Uterus (tissue), 4 donors: ENCODE measurements around the gene RAB15. TPM values are rescaled to one million over a fixed set of nuclear protein-coding genes. Genes with fewer than 3 reads are reported as not detected.

Experiments used
- DNase-seq, 2 donors: peaks; one replicate each; pipeline ENCODE4 v3.0.0-alpha.2; 2019 to 2020
- H3K27ac ChIP-seq, 2 donors: fragments of 200-600 bp; sonication (generic); 1 replicate in 1 of 2; 2 replicates in 1 of 2; pipeline ENCODE4 v1.5.1; 2016 to 2018
- H3K27me3 ChIP-seq, 2 donors: fragments of 200-600 bp; sonication (generic); one replicate each; pipeline ENCODE4 v1.5.1; 2018 to 2019; ENCODE audit warnings: control low read depth in 1 of 2
- H3K36me3 ChIP-seq, 2 donors: fragments of 200-600 bp; sonication (generic); one replicate each; pipeline ENCODE4 v1.5.1; 2019; ENCODE audit warnings: control low read depth in 1 of 2
- H3K4me1 ChIP-seq, 2 donors: fragments of 200-600 bp; sonication (generic); one replicate each; pipeline ENCODE4 v1.5.1; 2018 to 2019; ENCODE audit warnings: control low read depth in 1 of 2
- H3K4me3 ChIP-seq, 2 donors: fragments of 200-600 bp; sonication (generic); 1 replicate in 1 of 2; 2 replicates in 1 of 2; pipeline ENCODE4 v1.5.1; 2018 to 2019; ENCODE audit warnings: mild to moderate bottlenecking in 1 of 2
- H3K9me3 ChIP-seq, 2 donors: fragments of 200-600 bp; sonication (generic); one replicate each; pipeline ENCODE4 v1.5.1; 2019; ENCODE audit warnings: control low read depth in 1 of 2
- CTCF ChIP-seq, 4 experiments: fragments of 200-600 bp in 2 of 4; fragments of 450-650 bp in 2 of 4; sonication (generic) in 2 of 4; IDR thresholded peaks; one replicate each; pipeline ENCODE4 v1.5.1; 2016 to 2019; ENCODE audit warnings: antibody characterized with exemption in 4 of 4, mild to moderate bottlenecking in 2 of 4, moderate library complexity in 1 of 4
- POLR2A ChIP-seq, 2 donors: fragments of 450-650 bp; IDR thresholded peaks; one replicate each; pipeline ENCODE4 v1.6.1; 2016; ENCODE audit warnings: antibody characterized with exemption in 2 of 2, mild to moderate bottlenecking in 1 of 2, moderate library complexity in 1 of 2
- intact Hi-C: fragments of 100-400 bp; cut with DNase I; formaldehyde crosslinking; loops from one replicate; pipeline ENCODE4 v1.15.1; 2023; ENCODE audit warnings: low total_unique reads
- total RNA-seq, 4 donors: library from RNA; depleted of rRNA in 3 of 4; stranded (reverse); fragments of >200 nt in 3 of 4; gene quantifications; one replicate each; pipeline versions ENCODE4 v1.1.0 to v1.2.4, GENCODE V29; 2014 to 2023
- donor health status: DM: yes; HTN: yes; CAD: no.

RAB15 gene
- total RNA-seq, 4 donors from 2014 or later: 1.0 to 3.8 (median 3.4) TPM; not detected in 1

GRCh38 chr14:64944041-64944440 is 28.1 kb downstream of the RAB15 start:
- H3K27me3 ChIP-seq: no peaks in the 10 kb centered on the region
- H3K27ac ChIP-seq: no peak overlapping the region
- no peaks in the 10 kb centered on the region for H3K9me3 ChIP-seq
- intact Hi-C loops: no loop called here
- TF ChIP-seq POLR2A (IDR thresholded peaks at IDR 0.05): no peak
- TF ChIP-seq CTCF (IDR thresholded peaks at IDR 0.05): no peak
- H3K36me3 ChIP-seq: no peaks in the 10 kb centered on the region
- H3K4me1 ChIP-seq: no peaks in the 10 kb centered on the region
- no peak overlapping the region for H3K4me3 ChIP-seq
- DNase-seq: no peak

- no peak for DNase-seq
- no peak for TF ChIP-seq CTCF (IDR thresholded peaks at IDR 0.05)
- no peak for TF ChIP-seq POLR2A (IDR thresholded peaks at IDR 0.05)
- Histone ChIP-seq H3K27me3 (no peaks in the 10 kb centered on the region), H3K9me3 (no peaks in the 10 kb centered on the region), H3K4me3 (no peak overlapping the region), H3K27ac (no peak overlapping the region), H3K36me3 (no peaks in the 10 kb centered on the region), H3K4me1 (no peaks in the 10 kb centered on the region)
- intact Hi-C loops: no loop called here
Measured at GRCh38 chr14:64943556-64943955, 28.6 kb downstream of the RAB15 start.

DNA sequence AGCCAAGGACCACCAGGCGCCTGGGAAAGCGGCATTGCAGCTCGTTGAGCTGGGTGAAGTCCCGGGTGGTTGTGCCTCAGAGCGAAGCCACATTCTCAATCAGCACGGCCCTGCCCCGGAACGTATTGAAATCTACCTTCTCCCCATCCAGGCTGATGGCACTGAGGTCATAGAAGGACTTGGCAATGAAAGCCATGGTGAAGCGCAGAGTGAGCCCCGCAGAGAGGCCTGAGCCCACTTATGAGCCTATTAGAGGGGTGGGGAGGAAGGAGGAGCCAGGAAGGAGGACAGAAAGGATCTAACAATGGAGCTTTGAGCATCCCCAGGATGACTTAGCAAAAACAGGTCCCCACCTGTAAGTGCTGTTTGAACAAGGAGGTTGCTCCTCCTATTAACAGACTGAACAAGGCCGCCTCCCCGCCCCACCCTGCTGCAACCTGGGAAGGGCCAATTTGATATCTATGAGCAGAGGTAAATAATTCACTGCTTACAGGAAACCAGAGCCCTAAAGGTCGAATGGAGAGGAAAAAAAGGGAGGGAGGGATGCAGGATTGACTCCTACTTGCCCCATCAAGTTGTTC is 29.5 kb downstream of the RAB15 start, which contains the start of gene GPX2:
GPX2 (minus strand) TSS at position 215 of the 581 bp plus-strand sequence; CDS start at position 196, 19 bp downstream.
- no peak for DNase-seq
- no peak within 1 kb of the TSS for H3K4me3 ChIP-seq
- no peak within 1 kb of the TSS for H3K27ac ChIP-seq
- H3K27me3 ChIP-seq: no peaks in the 10 kb centered on the region
- TF ChIP-seq POLR2A (IDR thresholded peaks at IDR 0.05) (no peak), CTCF (IDR thresholded peaks at IDR 0.05) (no peak)
- H3K9me3 ChIP-seq: no peaks in the 10 kb centered on the region
- intact Hi-C loops: no loop called here
- H3K36me3 ChIP-seq: no peaks in the 10 kb centered on the region
- no peaks in the 10 kb centered on the region for H3K4me1 ChIP-seq

- H3K9me3 ChIP-seq: no peaks in the 10 kb centered on the region
- no peak overlapping the region for H3K4me3 ChIP-seq
- H3K27ac ChIP-seq: no peak overlapping the region
- TF ChIP-seq POLR2A (IDR thresholded peaks at IDR 0.05): no peak
- no peak for TF ChIP-seq CTCF (IDR thresholded peaks at IDR 0.05)
- H3K36me3 ChIP-seq: no peaks in the 10 kb centered on the region
- intact Hi-C loops: no loop called here
- no peaks in the 10 kb centered on the region for H3K27me3 ChIP-seq
- H3K4me1 ChIP-seq: no peaks in the 10 kb centered on the region
- no peak for DNase-seq
Measured at GRCh38 chr14:64940336-64940910, 31.7 kb downstream of the RAB15 start.

DNA sequence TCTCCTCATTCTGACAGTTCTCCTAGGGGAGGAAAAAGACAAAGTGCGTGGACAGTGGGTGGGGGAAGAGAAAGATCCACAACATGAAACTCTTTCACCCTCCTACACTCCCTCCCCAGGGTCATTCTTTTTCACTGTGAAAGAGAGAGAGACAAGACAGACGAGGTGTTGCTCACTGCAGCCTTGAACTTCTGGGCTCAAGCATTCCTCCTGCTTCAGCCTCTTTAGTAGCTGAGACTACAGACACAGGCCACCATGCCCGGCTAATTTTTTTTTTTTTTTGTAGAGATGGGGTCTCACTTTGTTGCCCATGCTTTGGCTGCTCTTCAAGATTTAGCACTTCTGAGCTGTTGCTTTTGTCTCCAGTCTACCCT is 32.3 kb downstream of the RAB15 start:
- Histone ChIP-seq H3K27me3 (no peaks in the 10 kb centered on the region), H3K4me3 (no peak overlapping the region), H3K36me3 (no peaks in the 10 kb centered on the region), H3K4me1 (no peaks in the 10 kb centered on the region), H3K27ac (no peak overlapping the region), H3K9me3 (no peaks in the 10 kb centered on the region)
- no peak for DNase-seq
- TF ChIP-seq POLR2A (IDR thresholded peaks at IDR 0.05) (no peak), CTCF (IDR thresholded peaks at IDR 0.05) (no peak)
- intact Hi-C loops: no loop called here
